ENCODE results near the gene AFF3. TPM values are rescaled to one million over a fixed set of nuclear protein-coding genes. Genes with fewer than 3 reads are reported as not detected.

Gene AFF3
- total RNA-seq, 2 experiments from 2014 or later, result 3.1 to 3.5 TPM

- no peak for TF ChIP-seq CTCF (IDR thresholded peaks at IDR 0.05)
- Mint-ChIP-seq H3K27ac (no peak overlapping the region), H3K4me1 (ENCODE audit: low read depth) (no peaks in the 10 kb centered on the region), H3K4me3 (no peak overlapping the region), H3K27me3 (no peaks in the 10 kb centered on the region), H3K36me3 (ENCODE audit: low read depth) (no peaks in the 10 kb centered on the region), H3K9me3 (no peaks in the 10 kb centered on the region)
- DNase-seq (no peak), ATAC-seq (no peak)
- CTCF ChIA-PET, result no interaction called here
- intact Hi-C loops (cut with micrococcal nuclease), result no loop called here
- POLR2A ChIA-PET, result no interaction called here
These were observed 519.4 kb downstream of the AFF3 start for GRCh38 chr2:99623035-99623434.

GRCh38 chr2:99622534-99622933 is 519.9 kb downstream of the AFF3 start:
- ATAC-seq, result no peak
- ChIA-PET CTCF (no interaction called here), POLR2A (no interaction called here)
- Mint-ChIP-seq H3K27ac (no peak overlapping the region), H3K27me3 (no peaks in the 10 kb centered on the region), H3K9me3 (no peaks in the 10 kb centered on the region), H3K4me1 (ENCODE audit: low read depth) (no peaks in the 10 kb centered on the region), H3K36me3 (ENCODE audit: low read depth) (no peaks in the 10 kb centered on the region), H3K4me3 (no peak overlapping the region)
- no peak for DNase-seq
- intact Hi-C loops (cut with micrococcal nuclease), result no loop called here
- no peak for TF ChIP-seq CTCF (IDR thresholded peaks at IDR 0.05)

GRCh38 chr2:99621774-99622173 is 520.6 kb downstream of the AFF3 start:
- CTCF ChIA-PET, result no interaction called here

GRCh38 chr2:99621106-99621505 is 521.3 kb downstream of the AFF3 start:
- CTCF ChIA-PET, result no interaction called here
- H3K9me3 Mint-ChIP-seq, result no peaks in the 10 kb centered on the region
- DNase-seq (no peak), ATAC-seq (no peak)
- no peaks in the 10 kb centered on the region for H3K36me3 Mint-ChIP-seq (ENCODE audit: low read depth)
- no peak for TF ChIP-seq CTCF (IDR thresholded peaks at IDR 0.05)
- no peaks in the 10 kb centered on the region for H3K27me3 Mint-ChIP-seq
- POLR2A ChIA-PET, result no interaction called here
- H3K27ac Mint-ChIP-seq, result no peak overlapping the region
- intact Hi-C loops (cut with micrococcal nuclease), result no loop called here
- H3K4me3 Mint-ChIP-seq, result no peak overlapping the region
- H3K4me1 Mint-ChIP-seq (ENCODE audit: low read depth), result no peaks in the 10 kb centered on the region

More at GRCh38 chr2:99621774-99622173, 520.6 kb downstream of the AFF3 start:
- Mint-ChIP-seq H3K27ac (no peak overlapping the region), H3K36me3 (ENCODE audit: low read depth) (no peaks in the 10 kb centered on the region), H3K4me1 (ENCODE audit: low read depth) (no peaks in the 10 kb centered on the region), H3K4me3 (no peak overlapping the region), H3K9me3 (no peaks in the 10 kb centered on the region), H3K27me3 (no peaks in the 10 kb centered on the region)
- POLR2A ChIA-PET, result interaction anchor here (0.6 kb wide), 1 partner anchor 140 kb away, joined by 3 read pairs; no protein-coding TSS in a partner anchor
- intact Hi-C loops (cut with micrococcal nuclease), result no loop called here
- no peak for DNase-seq
- no peak for ATAC-seq
- no peak for TF ChIP-seq CTCF (IDR thresholded peaks at IDR 0.05)

- Mint-ChIP-seq H3K9me3 (no peaks in the 10 kb centered on the region), H3K4me1 (ENCODE audit: low read depth) (no peaks in the 10 kb centered on the region), H3K4me3 (no peak overlapping the region), H3K36me3 (ENCODE audit: low read depth) (no peaks in the 10 kb centered on the region), H3K27ac (no peak overlapping the region), H3K27me3 (no peaks in the 10 kb centered on the region)
- ATAC-seq (no peak), DNase-seq (no peak)
- no peak for TF ChIP-seq CTCF (IDR thresholded peaks at IDR 0.05)
- ChIA-PET POLR2A (no interaction called here), CTCF (no interaction called here)
- intact Hi-C loops (cut with micrococcal nuclease), result no loop called here
These were observed 523.2 kb downstream of the AFF3 start for GRCh38 chr2:99619151-99619550.

Data from activated CD8-positive, alpha-beta T cell treated with anti-CD3 and anti-CD28 coated beads for 36 hours (primary cell).